Activated naive CD4-positive, alpha-beta T cell treated with anti-CD3 and anti-CD28 coated beads, Interleukin-2, amount 50 U/mL, for 24 hours (primary cell): Measurements from ENCODE around the gene PHAF1.

Source experiments
- H3K27ac Mint-ChIP-seq: one replicate; pipeline ENCODE4 v1.8.0; 2021; ENCODE audit warnings: mild to moderate bottlenecking, mixed read lengths
- H3K27me3 Mint-ChIP-seq: one replicate; pipeline ENCODE4 v1.8.0; 2021; ENCODE audit warnings: mixed read lengths
- H3K36me3 Mint-ChIP-seq: one replicate; pipeline ENCODE4 v1.8.0; 2021; ENCODE audit warnings: mixed read lengths
- H3K4me1 Mint-ChIP-seq: one replicate; pipeline ENCODE4 v1.8.0; 2021; ENCODE audit warnings: mixed read lengths
- H3K4me3 Mint-ChIP-seq: one replicate; pipeline ENCODE4 v1.8.0; 2021; ENCODE audit warnings: mild to moderate bottlenecking, mixed read lengths
- H3K9me3 Mint-ChIP-seq: one replicate; pipeline ENCODE4 v1.8.0; 2021; ENCODE audit warnings: mixed read lengths

PHAF1 gene

DNA sequence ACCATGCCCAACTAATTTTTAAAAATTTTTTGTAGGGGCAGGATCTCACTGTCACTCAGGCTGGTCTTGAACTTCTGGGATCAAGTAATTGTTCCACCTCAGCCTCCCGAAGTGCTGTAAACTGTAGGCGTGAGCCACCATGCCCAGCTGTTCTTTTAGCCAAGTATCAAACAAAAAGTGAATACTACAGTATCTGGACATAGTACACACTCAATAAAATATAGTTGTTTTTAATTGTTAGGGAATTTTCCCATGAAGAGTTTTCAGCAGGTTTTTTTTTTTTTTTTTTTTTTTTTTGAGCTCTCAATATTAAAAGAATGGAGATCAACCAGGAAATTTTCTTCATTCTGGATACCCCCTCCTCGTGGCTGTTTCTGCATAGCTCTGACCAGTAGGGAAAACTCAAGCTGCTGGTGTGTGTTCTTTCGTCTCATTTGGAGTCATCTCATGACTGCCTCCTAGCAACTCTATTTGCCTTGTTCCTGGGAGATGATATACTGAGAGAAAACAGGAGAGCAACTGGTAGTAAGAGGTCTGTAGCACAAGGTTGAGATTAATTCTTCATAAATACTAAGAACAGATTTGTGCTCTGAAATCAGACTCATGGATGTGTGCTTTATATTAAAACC, 16.5 kb upstream of the PHAF1 start:
- Mint-ChIP-seq H3K27me3 (no peaks in the 10 kb centered on the region), H3K4me3 (no peak overlapping the region), H3K4me1 (peaks cover 21% of the 10 kb centered on the region), H3K36me3 (no peaks in the 10 kb centered on the region), H3K27ac (no peak overlapping the region), H3K9me3 (no peaks in the 10 kb centered on the region)

DNA sequence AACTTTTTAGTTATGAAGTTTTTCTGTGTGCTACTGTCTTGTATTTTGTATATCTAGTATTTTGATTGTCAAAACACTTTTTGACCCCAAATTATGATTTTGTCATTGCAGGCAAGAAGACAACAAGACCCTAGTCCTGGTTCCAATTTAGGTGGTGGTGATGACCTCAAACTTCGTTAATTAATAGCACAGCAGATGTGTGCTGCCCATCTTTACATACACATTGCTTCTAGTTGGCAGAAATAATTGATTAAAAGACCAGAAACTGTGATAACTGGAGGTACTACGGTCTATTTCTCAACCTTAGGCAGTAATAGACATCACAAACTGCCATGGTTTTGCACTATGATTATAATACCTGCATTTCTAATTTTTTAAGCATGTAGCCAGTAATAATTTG, 11.1 kb upstream of the PHAF1 start:
- no peak overlapping the region for H3K4me3 Mint-ChIP-seq
- no peaks in the 10 kb centered on the region for H3K9me3 Mint-ChIP-seq
- no peaks in the 10 kb centered on the region for H3K36me3 Mint-ChIP-seq
- H3K4me1 Mint-ChIP-seq, result no peaks in the 10 kb centered on the region
- H3K27ac Mint-ChIP-seq, result no peak overlapping the region
- no peaks in the 10 kb centered on the region for H3K27me3 Mint-ChIP-seq

DNA sequence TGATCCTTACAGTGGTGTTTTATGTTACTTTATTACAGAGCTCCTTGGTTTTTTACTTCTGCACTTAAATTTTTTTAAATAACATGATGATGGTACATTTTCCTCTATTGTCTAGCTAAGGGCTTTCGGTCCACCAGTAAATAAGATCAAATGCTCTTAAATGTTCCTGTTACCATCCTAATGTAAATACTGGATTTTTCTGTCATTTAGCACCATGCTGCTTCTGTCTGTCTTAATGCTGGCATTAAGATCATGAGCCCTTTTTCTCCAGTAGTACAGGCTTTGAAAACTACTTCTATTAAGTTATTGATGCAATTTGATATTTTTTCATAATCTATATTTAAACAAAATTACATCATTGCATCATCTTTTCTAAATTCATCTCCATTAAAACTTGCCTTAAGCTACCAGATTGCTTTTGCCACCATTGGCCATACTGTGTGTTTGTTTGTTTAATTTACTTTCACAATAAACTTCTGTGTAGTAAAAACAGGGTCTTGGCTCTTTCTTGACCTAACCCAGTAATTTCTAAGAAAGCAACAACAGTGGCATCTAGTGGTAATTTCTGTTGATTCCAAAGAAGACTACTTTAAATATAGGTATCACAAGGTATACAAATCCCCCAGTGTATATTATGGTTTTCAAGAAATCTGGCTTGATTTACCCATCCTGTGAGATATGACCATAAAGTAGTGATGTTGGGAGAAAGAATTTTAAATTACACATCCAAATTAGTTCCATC, 9.0 kb upstream of the PHAF1 start:
- Mint-ChIP-seq H3K27ac (no peak overlapping the region), H3K4me1 (no peaks in the 10 kb centered on the region), H3K27me3 (no peaks in the 10 kb centered on the region), H3K36me3 (no peaks in the 10 kb centered on the region), H3K4me3 (no peak overlapping the region), H3K9me3 (no peaks in the 10 kb centered on the region)

DNA sequence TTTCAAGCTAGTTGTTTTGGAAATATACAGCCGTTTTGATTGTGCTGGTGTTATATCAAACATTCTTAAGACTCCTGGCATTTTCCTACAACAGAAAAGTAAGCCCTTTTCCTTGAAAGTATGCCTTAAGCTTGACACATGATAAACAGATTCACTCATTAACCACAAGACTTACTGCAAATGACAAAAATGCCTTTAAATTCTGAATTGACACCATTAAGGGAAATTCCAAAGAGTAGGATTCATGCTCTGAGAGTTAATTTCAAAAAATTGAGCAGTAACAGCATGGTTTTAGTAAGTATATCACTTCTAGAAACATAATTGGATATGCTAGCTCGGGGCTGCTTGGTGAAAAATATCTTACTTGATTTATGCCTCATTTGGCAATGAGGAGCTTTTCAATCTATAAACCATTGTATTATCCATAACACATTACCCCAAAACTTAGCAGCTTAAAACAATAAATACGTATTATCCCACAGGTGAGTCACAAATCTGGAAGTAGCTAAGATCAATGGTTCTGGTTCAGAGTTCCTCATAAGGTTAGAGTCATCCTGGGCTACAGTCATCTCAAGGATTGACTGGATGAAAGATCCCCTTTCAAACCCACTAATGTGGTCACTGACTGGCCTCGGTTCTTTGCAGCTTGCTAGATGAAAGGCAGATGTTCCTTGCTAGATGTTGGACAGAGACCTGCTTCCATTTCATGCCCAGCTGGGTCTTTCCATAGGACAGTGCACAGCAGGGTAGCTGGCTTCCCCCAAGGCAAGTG, 8.2 kb upstream of the PHAF1 start:
- Mint-ChIP-seq H3K9me3 (no peaks in the 10 kb centered on the region), H3K4me1 (no peaks in the 10 kb centered on the region), H3K27me3 (no peaks in the 10 kb centered on the region), H3K36me3 (no peaks in the 10 kb centered on the region), H3K27ac (no peak overlapping the region), H3K4me3 (no peak overlapping the region)

DNA sequence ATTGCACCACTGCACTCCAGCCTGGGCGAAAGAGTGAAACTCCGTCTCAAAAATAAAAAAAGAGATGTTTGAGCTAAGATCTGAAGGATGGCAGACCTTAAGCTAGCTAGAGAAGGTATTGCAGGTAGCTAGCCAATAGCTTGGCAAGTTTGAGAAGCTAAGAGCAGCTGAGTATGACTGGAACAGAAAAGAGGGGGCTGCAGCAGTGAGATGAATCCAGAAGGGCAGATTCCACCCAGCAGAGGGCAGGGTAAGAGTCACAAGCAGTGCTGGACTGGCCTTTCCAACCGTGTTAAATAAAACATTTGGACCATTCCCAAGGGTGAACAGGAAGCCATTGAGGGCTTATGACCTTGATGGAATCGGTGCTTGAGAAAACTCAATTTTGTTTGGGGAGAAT, 5.7 kb upstream of the PHAF1 start:
- H3K4me1 Mint-ChIP-seq, result no peaks in the 10 kb centered on the region
- no peaks in the 10 kb centered on the region for H3K36me3 Mint-ChIP-seq
- no peaks in the 10 kb centered on the region for H3K27me3 Mint-ChIP-seq
- H3K27ac Mint-ChIP-seq, result peak overlapping the region; percentile 30
- H3K9me3 Mint-ChIP-seq, result no peaks in the 10 kb centered on the region
- H3K4me3 Mint-ChIP-seq, result no peak overlapping the region

DNA sequence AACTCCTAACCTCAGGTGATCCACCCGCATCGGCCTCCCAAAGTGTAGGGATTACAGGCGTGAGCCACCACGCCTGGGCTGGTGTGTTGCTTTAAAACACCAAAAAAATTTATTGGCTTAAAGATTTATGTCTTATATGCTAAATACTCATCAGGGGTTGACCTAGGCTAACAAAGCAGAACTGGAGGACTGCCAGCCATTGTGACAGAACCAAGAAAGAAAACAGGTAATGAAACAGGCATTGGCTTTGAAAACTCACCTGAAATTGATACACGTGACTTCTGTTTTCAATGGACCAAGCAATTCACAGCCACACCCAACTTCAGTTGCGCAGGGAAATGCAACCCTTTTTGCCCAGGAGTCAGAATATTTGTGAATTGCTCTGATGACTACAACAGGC, 4.9 kb upstream of the PHAF1 start:
- Mint-ChIP-seq H3K36me3 (no peaks in the 10 kb centered on the region), H3K4me3 (no peak overlapping the region), H3K4me1 (peaks cover 7% of the 10 kb centered on the region), H3K27me3 (no peaks in the 10 kb centered on the region), H3K27ac (peak overlapping the region; percentile 12), H3K9me3 (no peaks in the 10 kb centered on the region)

DNA sequence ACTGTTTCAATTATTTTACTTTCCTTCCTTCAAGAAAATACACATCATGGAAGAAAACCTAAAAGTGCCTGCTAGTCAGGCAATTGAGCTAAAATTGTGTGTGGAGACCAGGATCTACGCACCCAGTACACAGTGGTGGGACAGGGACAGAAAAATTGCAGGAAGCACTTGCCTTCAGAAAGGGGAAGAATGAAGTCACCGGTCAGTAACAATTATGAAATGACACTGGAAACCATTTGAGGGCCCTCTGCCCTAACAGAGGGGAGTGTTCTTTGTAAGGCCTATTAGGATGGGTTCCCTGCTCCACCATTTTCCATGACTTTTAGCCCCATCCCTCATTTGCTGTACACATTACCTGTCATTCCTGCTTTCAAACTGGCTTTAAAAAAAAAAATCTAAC, 4.5 kb upstream of the PHAF1 start:
- Mint-ChIP-seq H3K36me3 (no peaks in the 10 kb centered on the region), H3K4me1 (peaks cover 8% of the 10 kb centered on the region), H3K27me3 (no peaks in the 10 kb centered on the region), H3K4me3 (no peak overlapping the region), H3K27ac (no peak overlapping the region), H3K9me3 (no peaks in the 10 kb centered on the region)

DNA sequence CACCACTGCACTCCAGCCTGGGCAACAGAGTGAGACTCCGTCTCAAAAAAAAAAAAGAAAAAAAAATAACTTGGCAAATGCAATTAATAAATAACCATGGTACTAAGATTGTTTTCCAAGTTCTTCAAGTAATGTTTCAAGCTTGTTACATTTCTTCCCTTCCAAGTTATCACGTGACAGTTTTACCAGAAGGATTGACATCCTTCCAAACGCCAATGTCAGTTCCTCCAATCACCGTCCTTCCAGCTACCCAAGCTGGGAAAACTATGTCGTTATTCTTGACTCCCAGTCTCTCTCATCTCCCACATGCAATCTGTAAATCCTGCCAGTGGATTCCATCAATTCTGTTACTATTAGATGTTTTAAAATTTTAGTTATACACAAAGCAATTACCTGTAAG, 3.9 kb upstream of the PHAF1 start:
- Mint-ChIP-seq H3K27me3 (no peaks in the 10 kb centered on the region), H3K27ac (no peak overlapping the region), H3K4me1 (peaks cover 9% of the 10 kb centered on the region), H3K4me3 (no peak overlapping the region), H3K9me3 (no peaks in the 10 kb centered on the region), H3K36me3 (no peaks in the 10 kb centered on the region)

DNA sequence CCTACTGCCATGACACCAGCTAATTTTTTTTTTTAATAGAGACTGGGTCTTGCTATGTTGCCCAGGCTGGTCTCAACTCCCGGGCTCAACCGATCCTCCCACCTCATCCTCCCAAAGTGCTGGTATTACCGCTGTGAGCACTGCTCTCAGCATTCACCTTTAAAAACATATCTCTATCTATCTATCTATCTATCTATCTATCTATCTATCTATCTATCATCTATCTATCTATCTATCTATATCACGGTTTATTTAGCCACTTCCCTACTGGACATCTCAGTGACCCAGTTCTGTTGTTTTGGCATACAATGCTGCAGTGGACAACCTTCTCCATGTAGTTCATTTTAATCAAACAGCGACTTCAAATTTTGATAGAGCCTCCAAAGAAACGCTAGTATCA, 1.3 kb upstream of the PHAF1 start:
- no peaks in the 10 kb centered on the region for H3K9me3 Mint-ChIP-seq
- no peak overlapping the region for H3K4me3 Mint-ChIP-seq
- no peaks in the 10 kb centered on the region for H3K36me3 Mint-ChIP-seq
- H3K27me3 Mint-ChIP-seq, result no peaks in the 10 kb centered on the region
- H3K27ac Mint-ChIP-seq, result no peak overlapping the region
- peaks cover 25% of the 10 kb centered on the region for H3K4me1 Mint-ChIP-seq

DNA sequence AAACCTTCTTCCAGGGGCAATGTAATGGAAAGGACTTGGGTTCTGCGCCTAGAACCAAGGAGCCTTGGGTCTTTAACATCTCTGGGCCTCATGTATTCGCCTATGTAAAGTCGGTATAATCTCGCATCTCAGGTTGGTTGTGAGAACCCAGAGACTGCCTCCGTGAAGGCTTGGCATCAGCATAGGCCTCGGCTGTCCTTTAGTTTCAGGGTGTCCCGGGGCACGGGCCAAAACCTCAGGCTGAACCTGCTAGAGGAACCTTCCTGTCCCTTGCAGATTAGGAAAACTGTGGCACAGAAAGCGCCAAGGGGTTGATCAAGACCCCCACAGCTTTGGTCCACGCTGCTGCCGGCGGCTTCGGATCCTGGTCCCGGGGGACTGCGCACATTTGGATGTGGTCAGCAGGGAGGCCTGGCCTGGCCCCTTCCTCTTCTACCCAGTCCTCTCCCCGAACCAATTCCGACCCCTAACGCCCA, 772 bp upstream of the PHAF1 start:
- Mint-ChIP-seq H3K27ac (peak overlapping the region; percentile 87), H3K9me3 (no peaks in the 10 kb centered on the region), H3K36me3 (no peaks in the 10 kb centered on the region), H3K4me1 (peaks cover 25% of the 10 kb centered on the region), H3K4me3 (peak overlapping the region; percentile 93), H3K27me3 (no peaks in the 10 kb centered on the region)

DNA sequence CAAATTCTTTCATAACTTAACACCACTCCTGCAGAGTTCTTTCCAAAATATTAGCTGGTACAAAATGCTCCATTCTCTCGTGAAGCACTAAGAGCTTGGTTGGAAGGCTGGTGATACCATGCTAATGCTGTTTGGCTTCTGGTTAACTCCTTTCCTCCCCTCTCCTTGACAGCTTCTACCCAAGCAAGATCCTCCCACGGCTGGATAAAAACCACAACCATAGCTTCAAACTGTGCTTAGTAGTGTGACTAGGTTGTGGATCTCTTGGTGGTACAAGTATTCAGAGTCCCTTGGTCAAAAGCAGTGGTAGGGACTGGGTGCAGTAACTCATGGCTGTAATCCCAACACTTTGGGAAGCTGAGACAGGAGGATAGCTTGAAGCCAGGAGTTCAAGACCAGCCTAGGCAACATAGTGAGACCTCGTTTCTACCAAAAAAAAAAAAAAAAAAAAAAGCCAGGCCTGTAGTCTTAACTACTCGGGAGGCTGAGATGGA, 2.3 kb downstream of the PHAF1 start:
- Mint-ChIP-seq H3K4me3 (peak overlapping the region; percentile 26), H3K4me1 (peaks cover 49% of the 10 kb centered on the region), H3K36me3 (no peaks in the 10 kb centered on the region), H3K9me3 (no peaks in the 10 kb centered on the region), H3K27me3 (no peaks in the 10 kb centered on the region), H3K27ac (peak overlapping the region; percentile 41)

DNA sequence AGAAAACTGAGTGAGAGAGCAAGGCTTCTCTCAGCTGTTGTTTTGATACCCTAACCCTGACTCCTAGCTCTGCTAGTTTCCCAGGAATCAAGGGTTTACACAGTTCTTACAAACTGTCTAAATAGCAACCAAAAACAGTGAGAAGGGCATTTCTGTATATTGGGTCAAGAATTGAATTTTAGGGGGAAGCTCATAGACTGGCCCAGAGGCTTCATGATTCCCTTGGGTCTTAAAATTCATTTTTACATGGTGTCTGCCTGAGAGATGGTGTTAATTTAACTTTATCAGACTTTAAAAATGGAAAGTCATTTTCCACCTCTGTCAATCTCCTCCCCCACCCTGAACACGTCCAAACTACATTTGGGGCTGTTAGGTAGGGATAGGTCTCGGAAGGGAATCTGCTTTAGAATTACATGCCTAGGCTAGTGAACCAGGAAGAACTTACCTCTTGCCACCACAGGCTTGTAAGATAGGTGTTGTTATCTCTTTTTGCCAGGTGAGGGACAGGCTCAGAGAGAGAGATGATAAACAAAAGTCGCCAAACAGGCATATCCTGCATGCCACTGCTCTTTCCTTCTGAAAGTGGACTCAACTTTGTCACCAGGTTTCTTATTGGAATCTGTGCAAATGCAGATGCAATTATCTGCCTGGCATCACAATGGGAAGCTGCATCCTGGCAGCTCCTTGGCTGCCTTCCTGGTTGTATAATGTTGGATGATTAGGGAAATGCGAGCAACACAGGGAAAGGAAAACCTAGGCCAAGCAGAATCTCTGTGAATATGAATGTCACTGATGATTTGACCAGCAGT, 3.1 kb downstream of the PHAF1 start:
- H3K36me3 Mint-ChIP-seq, result no peaks in the 10 kb centered on the region
- no peaks in the 10 kb centered on the region for H3K9me3 Mint-ChIP-seq
- H3K4me3 Mint-ChIP-seq, result no peak overlapping the region
- no peaks in the 10 kb centered on the region for H3K27me3 Mint-ChIP-seq
- no peak overlapping the region for H3K27ac Mint-ChIP-seq
- H3K4me1 Mint-ChIP-seq, result peaks cover 49% of the 10 kb centered on the region

DNA sequence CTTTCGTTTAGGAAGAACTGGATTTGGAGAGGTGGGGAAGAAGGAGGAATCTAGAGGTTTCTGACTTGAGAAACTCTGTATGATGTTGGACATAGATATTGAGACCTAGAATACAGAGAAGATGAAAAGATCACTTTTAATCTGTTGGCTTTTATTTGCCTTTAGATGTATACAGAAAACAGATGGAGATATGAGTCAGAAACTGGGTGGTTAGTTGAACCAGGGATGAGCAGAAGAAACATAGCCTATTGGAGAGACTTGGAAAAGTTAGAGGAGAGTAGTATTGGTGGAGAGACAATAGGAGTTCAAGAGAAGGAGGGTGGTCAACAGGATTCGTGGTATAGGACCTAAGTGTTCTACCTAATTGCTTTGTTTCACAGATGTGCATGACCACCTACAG, 5.1 kb downstream of the PHAF1 start:
- Mint-ChIP-seq H3K4me1 (peaks cover 49% of the 10 kb centered on the region), H3K27me3 (no peaks in the 10 kb centered on the region), H3K4me3 (no peak overlapping the region), H3K9me3 (no peaks in the 10 kb centered on the region), H3K27ac (no peak overlapping the region), H3K36me3 (no peaks in the 10 kb centered on the region)

DNA sequence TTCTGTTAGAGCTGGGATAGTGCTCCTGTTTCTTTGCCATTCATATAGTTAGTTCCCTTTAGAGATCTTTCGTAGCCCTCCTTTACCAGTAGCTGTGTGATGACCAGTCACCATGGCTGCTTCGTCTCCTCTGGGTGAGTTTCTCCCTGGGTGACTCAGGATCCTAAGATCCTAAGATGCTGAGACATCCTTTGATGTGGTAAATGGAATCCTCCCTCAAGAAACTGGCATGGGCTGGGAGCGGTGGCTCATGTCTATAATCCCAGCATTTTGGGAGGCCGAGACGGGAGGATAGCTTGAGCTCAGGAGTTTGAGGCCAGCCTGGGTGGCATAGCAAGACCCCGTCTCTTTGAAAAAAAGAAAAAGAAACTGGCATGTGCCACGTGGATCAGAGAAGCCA, 5.9 kb downstream of the PHAF1 start:
- Mint-ChIP-seq H3K9me3 (no peaks in the 10 kb centered on the region), H3K4me3 (no peak overlapping the region), H3K36me3 (peaks cover 3% of the 10 kb centered on the region), H3K27ac (no peak overlapping the region), H3K4me1 (peaks cover 47% of the 10 kb centered on the region), H3K27me3 (no peaks in the 10 kb centered on the region)
